ENCODE data around the gene ATP7A. TPM values are rescaled to one million over a fixed set of nuclear protein-coding genes. Genes with fewer than 3 reads are reported as not detected.
A peak's percentile ranks its signal among the peaks of the same experiment; 100 is the strongest.
"Not testable (repeated sequence)": the region's sequence is repeated elsewhere in the genome, so short reads cannot be mapped to it uniquely, and the experiment has no call there.

Gene ATP7A
- total RNA-seq, result 10 to 100 TPM; 11.4 to 22.9 (median 14.4) TPM

DNA sequence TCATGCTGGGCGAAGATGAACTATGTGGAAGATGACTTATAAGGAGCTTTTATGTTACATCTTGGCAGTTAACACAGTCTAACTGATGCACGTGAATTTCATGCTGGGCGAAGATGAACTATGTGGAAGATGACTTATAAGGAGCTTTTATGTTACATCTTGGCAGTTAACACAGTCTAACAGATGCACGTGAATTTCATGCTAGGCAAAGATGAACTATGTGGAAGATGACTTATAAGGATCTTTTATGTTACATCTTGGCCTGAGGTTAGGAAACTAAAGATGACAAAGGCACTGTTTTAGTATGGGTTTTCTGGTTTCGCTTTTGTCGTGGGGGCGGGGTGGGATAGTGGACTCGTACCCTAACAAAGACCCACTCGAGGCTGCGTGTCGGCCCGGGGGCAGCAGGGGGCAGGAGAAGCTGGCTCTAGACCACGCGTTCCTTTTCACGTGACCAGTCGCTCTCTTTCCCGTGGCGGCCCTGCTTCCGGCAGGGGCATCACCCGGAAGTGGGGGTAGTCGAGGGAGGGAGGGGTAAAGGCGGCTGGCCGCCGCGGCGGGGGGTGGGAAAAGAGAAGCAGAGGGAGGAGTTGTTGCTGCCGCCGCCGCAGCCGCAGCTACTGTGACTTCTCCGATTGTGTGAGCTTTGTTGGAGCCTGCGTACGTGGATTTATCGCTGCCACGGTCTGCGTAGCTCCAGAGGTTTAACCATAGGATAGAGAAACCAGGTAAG lies at the start of gene ATP7A:
Gene ATP7A (plus strand): TSS at position 586 of the 733 bp plus-strand sequence. CDS start 60,949 bp downstream, outside the sequence.
- peak; percentile 88 to 89 for DNase-seq
- intact Hi-C loops (cut with DNase I), result no loop called here
- H3K36me3 ChIP-seq, result no peaks in the 10 kb centered on the region
- H3K4me1 ChIP-seq, result no peaks in the 10 kb centered on the region
- H3K27me3 ChIP-seq, result no peaks in the 10 kb centered on the region
- H3K9me3 ChIP-seq, result no peaks in the 10 kb centered on the region
- H3K27ac ChIP-seq, result peak within 1 kb of the TSS; percentile 73 to 82 (median 75)
- 9 to 12% methylated on average over 6 to 19 of the region's 36 CpGs for WGBS, 2 donors
- peak within 1 kb of the TSS in 2 of 3 donors; percentile 36 to 49 for H3K4me3 ChIP-seq (replicated peaks in 1 of 3)
- TF ChIP-seq POLR2A (IDR thresholded peaks at IDR 0.05), result peak in 1 of 2 donors; percentile 56
- TF ChIP-seq, protein P1, sequence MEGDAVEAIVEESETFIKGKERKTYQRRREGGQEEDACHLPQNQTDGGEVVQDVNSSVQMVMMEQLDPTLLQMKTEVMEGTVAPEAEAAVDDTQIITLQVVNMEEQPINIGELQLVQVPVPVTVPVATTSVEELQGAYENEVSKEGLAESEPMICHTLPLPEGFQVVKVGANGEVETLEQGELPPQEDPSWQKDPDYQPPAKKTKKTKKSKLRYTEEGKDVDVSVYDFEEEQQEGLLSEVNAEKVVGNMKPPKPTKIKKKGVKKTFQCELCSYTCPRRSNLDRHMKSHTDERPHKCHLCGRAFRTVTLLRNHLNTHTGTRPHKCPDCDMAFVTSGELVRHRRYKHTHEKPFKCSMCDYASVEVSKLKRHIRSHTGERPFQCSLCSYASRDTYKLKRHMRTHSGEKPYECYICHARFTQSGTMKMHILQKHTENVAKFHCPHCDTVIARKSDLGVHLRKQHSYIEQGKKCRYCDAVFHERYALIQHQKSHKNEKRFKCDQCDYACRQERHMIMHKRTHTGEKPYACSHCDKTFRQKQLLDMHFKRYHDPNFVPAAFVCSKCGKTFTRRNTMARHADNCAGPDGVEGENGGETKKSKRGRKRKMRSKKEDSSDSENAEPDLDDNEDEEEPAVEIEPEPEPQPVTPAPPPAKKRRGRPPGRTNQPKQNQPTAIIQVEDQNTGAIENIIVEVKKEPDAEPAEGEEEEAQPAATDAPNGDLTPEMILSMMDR (IDR thresholded peaks at IDR 0.05), result peak in 4 of 6 experiments; percentile 52 to 60 (median 55)

DNA sequence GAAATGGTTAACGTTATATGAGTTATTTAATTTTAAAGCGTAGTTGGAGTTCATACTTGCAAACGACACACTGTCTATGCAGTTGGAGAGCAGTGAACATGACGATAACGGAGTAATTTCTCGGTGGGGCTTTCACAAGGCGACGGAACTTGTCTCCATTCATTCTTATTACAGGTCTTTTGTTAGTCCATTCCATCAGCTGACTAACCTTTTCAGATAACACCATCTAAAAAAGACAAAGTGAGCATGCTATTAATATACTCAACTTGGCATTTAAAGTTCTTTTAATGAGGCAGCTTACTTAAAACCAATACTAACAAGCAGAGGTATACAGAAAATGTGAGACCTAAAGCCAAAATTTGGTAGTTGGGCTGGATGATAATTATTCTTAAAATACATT lies 35.1 kb upstream of the ATP7A start:
- intact Hi-C loops (cut with DNase I), result no loop called here
- H3K27me3 ChIP-seq, result no peaks in the 10 kb centered on the region
- peaks cover 0 to 8% of the 10 kb centered on the region in 2 donors for H3K36me3 ChIP-seq
- no peak for TF ChIP-seq POLR2A (IDR thresholded peaks at IDR 0.05)
- TF ChIP-seq, protein P1 (IDR thresholded peaks at IDR 0.05), result no peak
- no peak for DNase-seq
- H3K4me1 ChIP-seq, result no peaks in the 10 kb centered on the region
- H3K9me3 ChIP-seq, result no peaks in the 10 kb centered on the region
- WGBS, 2 donors, result 97% methylated on average over 8 of the region's 8 CpGs
- H3K27ac ChIP-seq, result no peak overlapping the region
- H3K4me3 ChIP-seq (replicated peaks in 1 of 3), result no peak overlapping the region

DNA sequence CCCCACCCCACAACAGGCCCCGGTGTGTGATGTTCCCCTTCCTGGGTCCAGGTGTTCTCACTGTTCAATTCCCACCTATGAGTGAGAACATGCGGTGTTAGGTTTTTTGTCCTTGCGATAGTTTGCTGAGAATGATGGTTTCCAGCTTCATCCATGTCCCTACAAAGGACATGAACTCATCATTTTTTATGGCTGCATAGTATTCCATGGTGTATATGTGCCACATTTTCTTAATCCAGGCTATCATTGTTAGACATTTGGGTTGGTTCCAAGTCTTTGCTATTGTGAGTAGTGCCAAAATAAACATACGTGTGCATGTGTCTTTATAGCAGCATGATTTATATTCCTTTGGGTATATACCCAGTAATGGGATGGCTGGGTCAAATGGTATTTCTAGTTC lies 29.1 kb upstream of the ATP7A start:
- H3K4me1 ChIP-seq; H3K9me3 ChIP-seq; H3K27ac ChIP-seq; H3K27me3 ChIP-seq; H3K4me3 ChIP-seq (replicated peaks in 1 of 3); DNase-seq; intact Hi-C loops (cut with DNase I); H3K36me3 ChIP-seq: not testable (repeated sequence)
- 94 to 100% methylated on average over 2 to 3 of the region's 4 CpGs for WGBS, 2 donors

DNA sequence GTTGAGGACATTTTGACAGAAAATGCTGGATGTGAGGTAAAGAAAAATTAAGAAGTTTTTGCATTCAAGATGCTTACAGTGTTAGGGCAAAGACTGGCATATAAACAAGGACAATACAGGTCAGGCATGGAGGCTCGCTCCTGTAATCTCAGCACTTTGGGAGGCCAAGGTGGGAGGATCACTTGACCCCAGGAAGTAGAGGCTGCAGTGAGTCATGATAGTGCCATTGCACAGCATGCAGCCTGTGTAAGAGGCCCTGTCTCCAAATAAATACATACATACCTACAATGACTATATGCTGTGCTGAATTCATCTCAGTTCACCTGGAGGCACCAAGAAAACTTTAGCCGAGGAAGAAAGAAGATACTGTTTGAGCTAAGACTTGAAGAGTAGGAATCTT lies 17.6 kb upstream of the ATP7A start:
- DNase-seq, result no peak
- 90 to 98% methylated on average over 2 of the region's 2 CpGs for WGBS, 2 donors
- no peak overlapping the region for H3K27ac ChIP-seq
- H3K4me3 ChIP-seq (replicated peaks in 1 of 3), result no peak overlapping the region
- H3K4me1 ChIP-seq, result no peaks in the 10 kb centered on the region
- intact Hi-C loops (cut with DNase I), result no loop called here
- TF ChIP-seq, protein P1 (IDR thresholded peaks at IDR 0.05), result no peak
- TF ChIP-seq POLR2A (IDR thresholded peaks at IDR 0.05), result no peak
- H3K27me3 ChIP-seq, result no peaks in the 10 kb centered on the region
- H3K36me3 ChIP-seq, result no peaks in the 10 kb centered on the region
- no peaks in the 10 kb centered on the region for H3K9me3 ChIP-seq

DNA sequence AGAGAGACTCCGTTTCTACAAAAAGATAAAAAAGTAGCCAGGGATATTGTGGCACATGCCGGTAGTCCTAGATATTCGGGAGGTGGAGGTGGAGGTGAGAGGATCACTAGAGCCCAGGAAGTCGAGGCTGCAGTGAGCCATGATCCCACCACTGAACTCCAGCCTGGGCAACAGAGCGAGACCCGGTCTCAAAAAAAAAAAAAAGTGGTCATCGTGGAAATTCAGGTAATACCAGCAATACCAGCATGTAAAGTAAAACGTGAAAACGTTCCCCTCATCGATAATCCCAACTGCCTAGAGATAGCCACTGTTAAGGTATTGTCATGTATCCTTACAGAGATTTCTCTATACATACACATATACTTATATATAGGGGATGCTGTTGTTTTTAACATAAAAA lies 16.8 kb upstream of the ATP7A start:
- no peak for DNase-seq
- 73 to 75% methylated on average over 6 to 10 of the region's 10 CpGs for WGBS, 2 donors
- H3K27ac ChIP-seq, result no peak overlapping the region
- H3K36me3 ChIP-seq, result no peaks in the 10 kb centered on the region
- H3K4me3 ChIP-seq (replicated peaks in 1 of 3), result no peak overlapping the region
- H3K27me3 ChIP-seq, result no peaks in the 10 kb centered on the region
- no peaks in the 10 kb centered on the region for H3K9me3 ChIP-seq
- no peaks in the 10 kb centered on the region for H3K4me1 ChIP-seq
- intact Hi-C loops (cut with DNase I), result no loop called here
- no peak for TF ChIP-seq POLR2A (IDR thresholded peaks at IDR 0.05)
- TF ChIP-seq, protein P1 (IDR thresholded peaks at IDR 0.05), result no peak
